Kidney (tissue), 14 donors: ENCODE data around the gene BDNF. TPM values are rescaled to one million over a fixed set of nuclear protein-coding genes. Genes with fewer than 3 reads are reported as not detected.
A peak's percentile ranks its signal among the peaks of the same experiment; 100 is the strongest.

Source experiments
- DNase-seq, 5 donors: peaks; one replicate each; pipeline ENCODE4 v3.0.0-alpha.2; 2013 to 2020
- FAIRE-seq: peaks from 2 replicates; lab custom pipeline; 2012; peaks lifted over from hg19 to GRCh38; lab: Jason Lieb, UNC
- H3K27ac ChIP-seq, 2 donors: one replicate each; pipeline ENCODE4 v1.7.0; 2013; ENCODE audit warnings: low read depth in 2 of 2, low read length in 2 of 2, inconsistent platforms in 1 of 2
- H3K27me3 ChIP-seq: one replicate; pipeline ENCODE4 v1.7.1; 2013; ENCODE audit warnings: low read length, inconsistent platforms; ENCODE audit not compliant: control insufficient read depth, insufficient read depth
- H3K36me3 ChIP-seq, 3 donors: one replicate each; pipeline versions ENCODE4 v1.7.0 to v1.7.1; 2013; ENCODE audit warnings: low read length in 3 of 3, control low read depth in 1 of 3, inconsistent platforms in 1 of 3; ENCODE audit not compliant: insufficient read depth in 3 of 3, control insufficient read depth in 2 of 3
- H3K4me1 ChIP-seq, 3 donors: one replicate each; pipeline versions ENCODE4 v1.7.0 to v1.7.1; 2013; ENCODE audit warnings: low read length in 3 of 3, inconsistent platforms in 1 of 3, low read depth in 1 of 3; ENCODE audit not compliant: control insufficient read depth in 2 of 3, insufficient read depth in 2 of 3
- H3K4me3 ChIP-seq, 3 donors: one replicate each; pipeline versions ENCODE4 v1.7.0 to v1.8.1; 2013; ENCODE audit warnings: low read length in 3 of 3, control low read depth in 1 of 3, inconsistent platforms in 1 of 3
- H3K9ac ChIP-seq, 3 donors: one replicate each; pipeline versions ENCODE4 v1.7.0 to v1.7.1; 2013; ENCODE audit warnings: low read length in 3 of 3, control low read depth in 1 of 3, inconsistent platforms in 1 of 3
- H3K9me3 ChIP-seq, 3 donors: one replicate each; pipeline versions ENCODE4 v1.7.0 to v1.7.1; 2013; ENCODE audit warnings: low read length in 3 of 3, control low read depth in 1 of 3, inconsistent platforms in 1 of 3; ENCODE audit not compliant: control insufficient read depth in 2 of 3, insufficient read depth in 1 of 3
- CTCF ChIP-seq: IDR thresholded peaks from 3 replicates; pipeline ENCODE4 v1.5.1; 2012; ENCODE audit warnings: mild to moderate bottlenecking, moderate library complexity, borderline replicate concordance; ENCODE audit not compliant: insufficient read depth; ENCODE audit errors: extremely low read depth
- intact Hi-C: fragments of 100-400 bp; cut with DNase I; formaldehyde crosslinking; loops from one replicate; pipeline ENCODE4 v1.11.1; 2022
- polyA plus RNA-seq: library from polyadenylated mRNA; stranded (reverse); fragments of 350-450 nt; fragmentation: Illumina TruSeq; extraction: RNeasy Lipid Tissue Mini Kit (QIAGEN cat#74804); gene quantifications from one replicate; pipeline ENCODE4 v1.2.3, GENCODE V29; 2014; ENCODE audit warnings: low read depth, low replicate concordance; ENCODE audit not compliant: insufficient read depth
- total RNA-seq: library from RNA; stranded (reverse); fragmentation: NEBNext Ultra II Directional; extraction: Animal tissue kit (Norgen Biotek cat#: 25700); gene quantifications from one replicate; pipeline ENCODE4 v1.2.1, GENCODE V29; 2021
- donor health status: control.
- donor health status: control.
- donor health status: control.
- donor health status: control.
- donor health status: control.
- donor health status: DM: yes; HTN: yes; CAD: no.
- donor health status: Normal renal cell carcinoma (clear cell type).

Gene BDNF
- total and polyA plus RNA-seq, 2 donors from 2014 or later = 0.19 to 0.31 TPM

- Histone ChIP-seq H3K36me3 (no peaks in the 10 kb centered on the region), H3K27ac (no peak overlapping the region), H3K4me3 (no peak overlapping the region), H3K9me3 (no peaks in the 10 kb centered on the region), H3K4me1 (peaks cover 0 to 16% (median 0%) of the 10 kb centered on the region in 3 donors), H3K27me3 (peaks cover 3% of the 10 kb centered on the region), H3K9ac (no peak overlapping the region)
- no peak for TF ChIP-seq CTCF
- DNase-seq (no peak), FAIRE-seq (no peak)
- intact Hi-C loops = no loop called here
Measured at GRCh38 chr11:27696115-27696514, 4.1 kb downstream of the BDNF start.

GRCh38 chr11:27694992-27695391, 5.3 kb downstream of the BDNF start:
- FAIRE-seq (no peak), DNase-seq (peak in 1 of 5 donors; percentile 26)
- peaks cover 3% of the 10 kb centered on the region for H3K27me3 ChIP-seq
- intact Hi-C loops = no loop called here
- no peak overlapping the region for H3K9ac ChIP-seq
- H3K4me3 ChIP-seq = no peak overlapping the region
- no peak for TF ChIP-seq CTCF
- H3K4me1 ChIP-seq = peaks cover 0 to 13% (median 0%) of the 10 kb centered on the region in 3 donors
- H3K36me3 ChIP-seq = no peaks in the 10 kb centered on the region
- no peak overlapping the region for H3K27ac ChIP-seq
- H3K9me3 ChIP-seq = no peaks in the 10 kb centered on the region

- H3K9me3 ChIP-seq = no peaks in the 10 kb centered on the region
- H3K27ac ChIP-seq = no peak overlapping the region
- intact Hi-C loops = no loop called here
- DNase-seq = no peak
- no peak for FAIRE-seq
- H3K27me3 ChIP-seq = peaks cover 3% of the 10 kb centered on the region
- no peaks in the 10 kb centered on the region for H3K36me3 ChIP-seq
- no peak for TF ChIP-seq CTCF
- H3K4me1 ChIP-seq = no peaks in the 10 kb centered on the region
- no peak overlapping the region for H3K4me3 ChIP-seq
- no peak overlapping the region for H3K9ac ChIP-seq
Measured at GRCh38 chr11:27693398-27693797, 6.9 kb downstream of the BDNF start.

- TF ChIP-seq CTCF = no peak
- Histone ChIP-seq H3K9me3 (no peaks in the 10 kb centered on the region), H3K27ac (no peak overlapping the region), H3K27me3 (peaks cover 3% of the 10 kb centered on the region), H3K36me3 (no peaks in the 10 kb centered on the region), H3K4me1 (no peaks in the 10 kb centered on the region), H3K9ac (no peak overlapping the region), H3K4me3 (no peak overlapping the region)
- FAIRE-seq = no peak
- intact Hi-C loops = no loop called here
- no peak for DNase-seq
Measured at GRCh38 chr11:27692781-27693180, 7.5 kb downstream of the BDNF start.
